Right lobe of liver (tissue), 6 donors: ENCODE measurements around the gene TSBP1. TPM values are rescaled to one million over a fixed set of nuclear protein-coding genes. Genes with fewer than 3 reads are reported as not detected.

Source experiments
- ATAC-seq, 4 donors: fragments of 200-7000 bp; cut with Tn5 transposase; one replicate each; pipeline ENCODE4 v1.9.1; 2020; ENCODE audit warnings: mild to moderate bottlenecking in 4 of 4, moderate library complexity in 4 of 4
- DNase-seq, 3 donors: peaks; one replicate each; pipeline ENCODE4 v3.0.0-alpha.2; 2020
- H3K27ac ChIP-seq, 3 donors: fragments of 200-600 bp; one replicate each; pipeline ENCODE4 v1.8.0; 2022
- H3K27me3 ChIP-seq, 2 donors: fragments of 200-600 bp; one replicate each; pipeline ENCODE4 v1.8.0; 2022
- H3K36me3 ChIP-seq, 4 donors: fragments of 200-600 bp; sonication (generic) in 1 of 4; one replicate each; pipeline versions ENCODE4 v1.5.1 to v1.8.0; 2017 to 2022; ENCODE audit warnings: control low read depth in 1 of 4
- H3K4me1 ChIP-seq, 4 donors: fragments of 200-600 bp; sonication (generic) in 1 of 4; one replicate each; pipeline versions ENCODE4 v1.5.1 to v1.8.0; 2017 to 2022; ENCODE audit warnings: control low read depth in 1 of 4
- H3K4me3 ChIP-seq, 3 donors: fragments of 200-600 bp; one replicate each; pipeline ENCODE4 v1.8.0; 2022
- H3K9me3 ChIP-seq, 4 donors: fragments of 200-600 bp; sonication (generic) in 1 of 4; one replicate each; pipeline versions ENCODE4 v1.5.1 to v1.8.0; 2017 to 2022; ENCODE audit warnings: control low read depth in 1 of 4
- CTCF ChIP-seq, 4 donors: fragments of 200-600 bp in 3 of 4; fragments of 450-650 bp in 1 of 4; IDR thresholded peaks; one replicate each; pipeline versions ENCODE4 v1.5.1 to v1.8.0; 2016 to 2022; ENCODE audit warnings: antibody characterized with exemption in 4 of 4, mild to moderate bottlenecking in 2 of 4
- POLR2A ChIP-seq: fragments of 450-650 bp; IDR thresholded peaks from one replicate; pipeline ENCODE4 v1.6.1; 2017; ENCODE audit warnings: antibody characterized with exemption, mild to moderate bottlenecking
- WGBS: methylation state at CpG from one replicate; pipeline ENCODE4 v1.1.6; 2018; ENCODE audit warnings: low coverage, low lambda C conversion rate; ENCODE audit not compliant: insufficient coverage; ENCODE audit errors: missing lambda C conversion rate; 5-methylcytosine and 5-hydroxymethylcytosine counted together
- intact Hi-C, 2 donors: fragments of 100-400 bp; cut with DNase I; formaldehyde crosslinking; loops; one replicate each; pipeline versions ENCODE4 v1.11.2 to v1.14.1; 2022
- small RNA-seq, 2 experiments: library from RNA; depleted of rRNA; stranded (forward); fragments of <200 nt; gene quantifications; one replicate each; pipeline ENCODE3, GENCODE V24; 2016
- total RNA-seq, 6 experiments: library from RNA; depleted of rRNA in 2 of 6; stranded (reverse); fragments of >200 nt in 2 of 6; fragmentation: NEBNext Ultra II Directional in 3 of 6; extraction: Animal tissue kit (Norgen Biotek cat#: 25700) in 3 of 6; gene quantifications; one replicate each; pipeline versions ENCODE4 v1.1.0 to v1.2.4, GENCODE V29; 2016 to 2023
- donor health status: DM: no; HTN: yes; CAD: no.
- donor health status: DM: no; HTN: no; CAD: no.
- donor health status: DM: no; HTN: no; CAD: no.
- donor health status: DM: no; HTN: yes; CAD: no.
- donor health status: DM: no; HTN: yes; CAD: no.

TSBP1 gene
- total RNA-seq, 6 experiments from 2014 or later, result not detected

- ATAC-seq, result peak; percentile 89 to 95 (median 92)
- H3K4me3 ChIP-seq, result no peak overlapping the region
- no peaks in the 10 kb centered on the region for H3K9me3 ChIP-seq
Measured at GRCh38 chr6:32244946-32245398, 126.7 kb downstream of the TSBP1 start.

GRCh38 chr6:32244270-32244669 lies 127.4 kb downstream of the TSBP1 start:
- peak overlapping the region in 1 of 3 donors; percentile 8 for H3K27ac ChIP-seq
- H3K36me3 ChIP-seq, result no peaks in the 10 kb centered on the region
- H3K9me3 ChIP-seq, result no peaks in the 10 kb centered on the region
- H3K4me1 ChIP-seq, result peaks cover 0 to 12% (median 3%) of the 10 kb centered on the region in 4 donors
- intact Hi-C loops, result no loop called here
- no peaks in the 10 kb centered on the region for H3K27me3 ChIP-seq
- DNase-seq (no peak), ATAC-seq (peak; percentile 47 to 71 (median 57))
- H3K4me3 ChIP-seq, result no peak overlapping the region
- WGBS, result 74% methylated on average over 4 of the region's 4 CpGs
- TF ChIP-seq CTCF (IDR thresholded peaks at IDR 0.05), result no peak
- no peak for TF ChIP-seq POLR2A

More at GRCh38 chr6:32244946-32245398, 126.7 kb downstream of the TSBP1 start:
- TF ChIP-seq CTCF (IDR thresholded peaks at IDR 0.05), result peak; percentile 83 to 95 (median 88)
- no peak for TF ChIP-seq POLR2A
- peak; percentile 75 to 78 (median 76) for DNase-seq
- Histone ChIP-seq H3K27ac (no peak overlapping the region), H3K36me3 (no peaks in the 10 kb centered on the region), H3K27me3 (no peaks in the 10 kb centered on the region), H3K4me1 (peaks cover 0 to 12% (median 3%) of the 10 kb centered on the region in 4 donors)
- WGBS, result 1% methylated on average over 14 of the region's 14 CpGs
- intact Hi-C loops, result no loop called here

Small RNAs within 50 kb of the gene (small RNA-seq; reads per million reads assigned to genes)
- gene RNU6-603P, result 0 reads per million in 2 experiments

Other genes with a start within 250 kb of the TSBP1 start
- 10 to 100 TPM; 15.2 to 35.5 (median 33.2) TPM for gene ATF6B, start 243.7 kb downstream of the TSBP1 start, total RNA-seq
- 1 to 10 TPM; 1.5 to 2.7 (median 2.2) TPM for gene FKBPL, start 241.6 kb downstream of the TSBP1 start, total RNA-seq
- gene PRRT1, start 220.0 kb downstream of the TSBP1 start, total RNA-seq, result under 1 TPM in 4 of 6 experiments, not detected in 2; 0.13 to 0.29 (median 0.24) TPM
- 10 to 100 TPM in 2 of 6 experiments, 1 to 10 TPM in 4; 6.4 to 16.0 (median 8.9) TPM for gene PPT2, start 217.8 kb downstream of the TSBP1 start, total RNA-seq
- gene EGFL8, start 207.3 kb downstream of the TSBP1 start, total RNA-seq, result 1 to 10 TPM; 1.4 to 6.0 (median 4.2) TPM
- gene AGPAT1, start 195.8 kb downstream of the TSBP1 start, total RNA-seq, result 10 to 100 TPM; 23.5 to 36.9 (median 31.6) TPM
- 10 to 100 TPM; 50.5 to 90.4 (median 60.9) TPM for gene RNF5, start 193.5 kb downstream of the TSBP1 start, total RNA-seq
- gene AGER, start 187.7 kb downstream of the TSBP1 start, total RNA-seq, result 1 to 10 TPM in 4 of 6 experiments, under 1 TPM in 2; 0.81 to 3.4 (median 1.8) TPM
- 10 to 100 TPM; 15.5 to 29.5 (median 24.3) TPM for gene PBX2, start 181.7 kb downstream of the TSBP1 start, total RNA-seq
- 1 to 10 TPM; 3.7 to 9.2 (median 5.7) TPM for gene GPSM3, start 179.3 kb downstream of the TSBP1 start, total RNA-seq
- gene NOTCH4, start 147.8 kb downstream of the TSBP1 start, total RNA-seq, result 10 to 100 TPM in 2 of 6 experiments, 1 to 10 TPM in 4; 6.6 to 16.5 (median 8.9) TPM
- gene BTNL2, start 35.3 kb upstream of the TSBP1 start, total RNA-seq, result not detected
- 100 to 1,000 TPM in 1 of 6 experiments, 10 to 100 TPM in 5; 21.2 to 235 (median 66.8) TPM for gene HLA-DRA, start 68.0 kb upstream of the TSBP1 start, total RNA-seq
- gene HLA-DRB5, start 158.4 kb upstream of the TSBP1 start, total RNA-seq, result 10 to 100 TPM in 2 of 6 experiments, 1 to 10 TPM in 3, under 1 TPM in 1; 0.86 to 42.5 (median 5.0) TPM
- 10 to 100 TPM in 5 of 6 experiments, 1 to 10 TPM in 1; 8.3 to 52.8 (median 23.6) TPM for gene HLA-DRB1, start 217.9 kb upstream of the TSBP1 start, total RNA-seq